Glutamatergic neuron (in vitro differentiated cells): Measurements from ENCODE around the gene PEX10. TPM values are rescaled to one million over a fixed set of nuclear protein-coding genes. Genes with fewer than 3 reads are reported as not detected.

Source experiments
- DNase-seq: peaks from one replicate; pipeline ENCODE4 v3.0.0; 2022
- H3K27ac Mint-ChIP-seq: one replicate; pipeline ENCODE4 v1.8.0; 2020; ENCODE audit warnings: mild to moderate bottlenecking, mixed read lengths, inconsistent platforms; ENCODE audit not compliant: unreplicated experiment
- H3K27me3 Mint-ChIP-seq: one replicate; pipeline ENCODE4 v1.8.0; 2020; ENCODE audit warnings: mild to moderate bottlenecking, moderate library complexity, mixed read lengths, inconsistent platforms; ENCODE audit not compliant: unreplicated experiment
- H3K36me3 Mint-ChIP-seq: one replicate; pipeline ENCODE4 v1.8.0; 2020; ENCODE audit warnings: mild to moderate bottlenecking, mixed read lengths, inconsistent platforms; ENCODE audit not compliant: unreplicated experiment
- H3K4me1 Mint-ChIP-seq: one replicate; pipeline ENCODE4 v1.8.0; 2020; ENCODE audit warnings: mild to moderate bottlenecking, low read depth, mixed read lengths, inconsistent platforms; ENCODE audit not compliant: unreplicated experiment
- H3K4me3 Mint-ChIP-seq: one replicate; pipeline ENCODE4 v1.8.0; 2020; ENCODE audit warnings: mild to moderate bottlenecking, mixed read lengths, inconsistent platforms; ENCODE audit not compliant: unreplicated experiment
- H3K9me3 Mint-ChIP-seq: one replicate; pipeline ENCODE4 v1.8.0; 2020; ENCODE audit warnings: mild to moderate bottlenecking, moderate library complexity, mixed read lengths, inconsistent platforms; ENCODE audit not compliant: unreplicated experiment
- CTCF ChIP-seq: fragments of 200-600 bp; sonication (generic); IDR thresholded peaks from one replicate; pipeline ENCODE4 v1.5.0; 2021; ENCODE audit not compliant: partially characterized antibody, unreplicated experiment
- total RNA-seq: library from RNA; stranded (reverse); fragmentation: NEBNext Ultra II Directional; extraction: Animal tissue kit (Norgen Biotek cat#: 25700); gene quantifications from one replicate; pipeline ENCODE4 v1.2.1, GENCODE V29; 2021; ENCODE audit not compliant: unreplicated experiment

Gene PEX10
- total RNA-seq, 1 donor from 2014 or later: 14.0 TPM

- H3K4me1 Mint-ChIP-seq: no peaks in the 10 kb centered on the region
- peak; percentile 9 for DNase-seq
- no peak overlapping the region for H3K4me3 Mint-ChIP-seq
- H3K27ac Mint-ChIP-seq: no peak overlapping the region
- H3K36me3 Mint-ChIP-seq: peaks cover 7% of the 10 kb centered on the region
- no peak for TF ChIP-seq CTCF
- no peaks in the 10 kb centered on the region for H3K27me3 Mint-ChIP-seq
- peaks cover 2% of the 10 kb centered on the region for H3K9me3 Mint-ChIP-seq
Observed at GRCh38 chr1:2358072-2358471, 54.3 kb downstream of the PEX10 start.

DNA sequence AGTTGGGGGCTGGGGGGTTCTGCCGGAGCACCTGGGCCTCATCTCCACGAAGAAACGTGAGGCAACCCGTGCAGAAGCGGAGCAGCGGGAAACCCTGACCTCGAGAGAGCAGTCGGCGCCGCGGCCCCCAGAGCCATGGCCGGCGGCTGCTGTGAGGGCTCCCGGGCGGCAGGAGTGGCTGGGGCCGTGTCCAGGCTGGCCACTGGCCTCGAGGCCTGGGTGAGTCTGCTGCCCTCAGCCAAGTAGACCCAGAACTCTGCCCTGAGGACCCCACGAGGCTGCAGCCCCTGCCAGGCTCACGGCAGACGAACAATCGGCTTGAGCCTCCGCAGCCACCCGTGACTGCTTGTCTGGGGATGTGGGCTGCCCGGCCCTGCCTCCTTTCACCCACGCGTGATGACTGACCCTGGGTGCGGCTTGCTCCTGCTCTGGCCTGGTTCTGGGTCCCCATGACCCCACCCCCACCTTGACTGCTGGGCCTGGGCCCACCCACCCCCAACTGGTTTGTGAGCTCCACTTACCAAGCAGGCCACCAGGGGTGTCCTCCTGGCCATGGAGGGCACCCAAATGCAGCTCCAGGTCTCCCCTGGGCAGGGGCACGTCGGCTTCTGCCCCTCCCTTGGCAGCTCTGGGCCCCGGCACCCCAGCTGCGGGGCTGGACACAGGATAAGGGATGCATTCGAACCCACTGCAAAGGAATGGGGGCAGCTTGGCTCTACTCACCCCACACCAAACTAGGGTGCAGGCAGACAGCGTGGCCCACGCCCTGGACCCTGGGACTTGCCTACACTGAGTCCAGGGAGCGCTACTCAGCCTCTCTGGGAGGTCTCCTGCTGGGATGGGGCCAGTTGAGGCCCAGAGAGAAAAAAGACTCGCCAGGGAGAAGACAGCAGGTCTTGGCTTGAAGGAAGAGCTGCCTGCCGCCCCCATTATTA lies 55.2 kb downstream of the PEX10 start:
- DNase-seq: peak; percentile 13
- Mint-ChIP-seq H3K27me3 (no peaks in the 10 kb centered on the region), H3K27ac (no peak overlapping the region), H3K4me3 (no peak overlapping the region), H3K4me1 (no peaks in the 10 kb centered on the region), H3K9me3 (peaks cover 2% of the 10 kb centered on the region), H3K36me3 (peaks cover 5% of the 10 kb centered on the region)
- TF ChIP-seq CTCF: no peak

DNA sequence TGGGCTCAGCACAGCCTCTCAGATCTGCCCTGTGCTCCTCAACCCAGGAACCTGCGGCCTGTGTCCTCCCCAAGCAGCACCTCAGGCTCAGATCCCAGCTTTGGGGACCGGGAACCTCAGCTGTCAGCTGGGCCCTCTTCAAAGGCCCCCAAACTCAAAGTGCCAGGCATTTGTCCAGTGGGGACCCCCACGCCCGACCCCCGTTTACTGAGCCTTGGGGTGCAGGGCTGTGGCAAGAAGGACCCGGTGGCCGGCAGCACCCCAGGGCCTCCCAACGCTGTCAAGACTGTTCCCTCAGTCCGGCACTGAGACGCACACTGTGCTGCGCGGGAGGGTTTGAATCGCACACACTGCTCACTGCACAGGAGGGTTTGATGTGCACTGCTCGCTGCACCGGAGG lies 56.0 kb downstream of the PEX10 start:
- no peak overlapping the region for H3K4me3 Mint-ChIP-seq
- peaks cover 3% of the 10 kb centered on the region for H3K36me3 Mint-ChIP-seq
- H3K9me3 Mint-ChIP-seq: peaks cover 2% of the 10 kb centered on the region
- peaks cover 3% of the 10 kb centered on the region for H3K4me1 Mint-ChIP-seq
- peak; percentile 12 for DNase-seq
- no peak overlapping the region for H3K27ac Mint-ChIP-seq
- no peaks in the 10 kb centered on the region for H3K27me3 Mint-ChIP-seq
- TF ChIP-seq CTCF: no peak

DNA sequence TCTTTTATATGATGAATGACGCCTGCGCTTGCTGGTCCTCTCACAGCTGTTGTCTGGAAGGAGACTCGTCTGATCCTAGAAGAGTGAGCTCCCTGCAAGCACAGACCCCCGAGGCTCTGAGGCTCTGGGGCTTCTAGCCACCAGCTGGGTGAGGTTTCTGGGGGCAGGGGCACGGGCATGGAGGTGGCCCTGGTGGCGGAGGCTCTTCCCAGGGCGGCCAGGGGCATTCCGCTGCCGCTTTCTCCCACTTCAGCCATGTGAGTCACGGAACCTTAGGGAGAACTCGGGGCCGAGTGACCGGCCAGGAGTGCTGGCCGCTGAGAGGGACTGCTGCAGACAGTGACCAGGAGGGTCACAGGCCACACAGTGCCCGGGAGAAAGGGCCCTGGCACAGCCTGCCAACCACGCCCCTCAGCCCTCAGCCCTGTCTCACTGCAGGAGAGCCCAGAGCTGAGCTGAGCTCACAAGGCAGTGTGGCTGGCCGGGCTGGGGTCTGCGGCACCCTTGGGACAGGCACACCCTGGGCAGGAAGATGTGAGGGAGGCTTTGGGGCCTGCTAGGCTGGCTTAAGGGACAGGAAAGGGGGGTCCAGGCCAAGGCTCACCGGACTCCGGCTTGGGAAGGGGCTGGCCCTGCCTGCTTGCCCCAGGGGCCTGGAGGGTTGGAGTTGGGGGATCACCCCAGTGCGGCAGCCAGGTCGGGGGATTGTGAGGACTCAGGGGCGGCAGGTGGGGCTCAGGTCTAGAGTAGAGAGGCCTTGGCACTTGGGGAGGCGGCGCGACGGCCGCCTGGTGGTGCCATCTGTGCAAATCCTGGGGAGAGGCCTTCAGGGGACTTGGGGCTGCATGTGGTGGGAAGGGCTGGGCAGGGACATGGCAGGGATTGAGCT lies 56.7 kb downstream of the PEX10 start:
- no peaks in the 10 kb centered on the region for H3K27me3 Mint-ChIP-seq
- H3K4me1 Mint-ChIP-seq: peaks cover 3% of the 10 kb centered on the region
- peaks cover 3% of the 10 kb centered on the region for H3K36me3 Mint-ChIP-seq
- TF ChIP-seq CTCF: no peak
- peak; percentile 13 for DNase-seq
- H3K4me3 Mint-ChIP-seq: no peak overlapping the region
- no peak overlapping the region for H3K27ac Mint-ChIP-seq
- peaks cover 2% of the 10 kb centered on the region for H3K9me3 Mint-ChIP-seq
